K562 (cell line): ENCODE data around the gene PTPN7. TPM values are rescaled to one million over a fixed set of nuclear protein-coding genes. Genes with fewer than 3 reads are reported as not detected.

Experiments
- ATAC-seq: fragments of 200-7000 bp; cut with Tn5 transposase; 3 replicates; pipeline ENCODE4 v1.9.1; 2020; ENCODE audit warnings: moderate library complexity
- BruUV-seq: library from RNA; stranded (reverse); fragments of 400-500 nt; replicated peaks from 2 replicates; lab custom pipeline; 2021; lab: Mats Ljungman, UMichigan
- CTCF ChIA-PET: fragments of 300-600 bp; formaldehyde crosslinking; extraction: SDS; loops from one replicate; lab custom pipeline; 2021; ENCODE audit warnings: low intra/inter-chr PET ratio; lab: Yijun Ruan, JAX
- POLR2A ChIA-PET: fragments of 300-600, 350-650 bp; sonication (Branson Sonifier 250); formaldehyde crosslinking; extraction: SDS; loops from one replicate; lab custom pipeline; 2021; ENCODE audit warnings: antibody characterized with exemption, inconsistent platforms; lab: Yijun Ruan, JAX
- DNase-seq, 4 experiments: peaks; one replicate each; pipeline versions ENCODE4 v3.0.0 to v3.0.0-alpha.2; 2011 to 2018; ENCODE audit warnings: low spot score in 3 of 4, mixed read lengths in 3 of 4; ENCODE audit errors: extremely low read depth in 1 of 4
- FAIRE-seq: peaks from 2 replicates; lab custom pipeline; 2011; peaks lifted over from hg19 to GRCh38; lab: Jason Lieb, UNC
- H2AFZ ChIP-seq: 2 replicates; pipeline ENCODE4 v1.6.0; 2011; ENCODE audit warnings: low read depth, low read length, control low read depth, inconsistent platforms
- H3K27ac ChIP-seq: fragments of 200-600 bp; 3 replicates; pipeline ENCODE4 v1.8.0; 2011; ENCODE audit warnings: low read depth, mild to moderate bottlenecking, control low read depth, inconsistent platforms, low read length, moderate library complexity, mixed read lengths; ENCODE audit errors: extremely low read depth
- H3K27me3 ChIP-seq, 2 experiments: fragments of 300-600 bp in 1 of 2; 2 replicates in 1 of 2; 3 replicates in 1 of 2; pipeline versions ENCODE4 v1.6.0 to v1.8.0; 2011; ENCODE audit warnings: inconsistent platforms in 2 of 2, low read length in 2 of 2, mild to moderate bottlenecking in 1 of 2, mixed read lengths in 1 of 2, moderate library complexity in 1 of 2; ENCODE audit not compliant: control insufficient read depth in 2 of 2, insufficient read depth in 2 of 2
- H3K36me3 ChIP-seq: fragments of 300-600 bp; 3 replicates; pipeline ENCODE4 v1.8.0; 2011; ENCODE audit warnings: mild to moderate bottlenecking, low read length, inconsistent platforms; ENCODE audit not compliant: control insufficient read depth, insufficient read depth
- H3K4me1 ChIP-seq, 2 experiments: fragments of 200-600 bp in 1 of 2; replicated peaks in 1 of 2; 2 replicates in 1 of 2; 3 replicates in 1 of 2; pipeline versions ENCODE4 v1.5.1 to v1.8.0; 2011; ENCODE audit warnings: inconsistent platforms in 2 of 2, low read length in 2 of 2, mild to moderate bottlenecking in 1 of 2, mixed read lengths in 1 of 2, moderate library complexity in 1 of 2; ENCODE audit not compliant: control insufficient read depth in 2 of 2, insufficient read depth in 2 of 2
- H3K4me2 ChIP-seq: 2 replicates; pipeline ENCODE4 v1.6.1; 2011; ENCODE audit warnings: low read length, control low read depth, inconsistent platforms, mixed read lengths; ENCODE audit not compliant: insufficient read depth
- H3K4me3 ChIP-seq: fragments of 200-600 bp; sonication (generic), shearing (Covaris generic); 2 replicates; pipeline ENCODE4 v1.5.1; 2016; ENCODE audit warnings: control low read depth, inconsistent platforms
- H3K79me2 ChIP-seq: fragments of 200-600 bp; 3 replicates; pipeline ENCODE4 v1.8.0; 2011; ENCODE audit warnings: low read length, inconsistent platforms; ENCODE audit not compliant: control insufficient read depth, insufficient read depth
- H3K9ac ChIP-seq, 2 experiments: 2 replicates each; pipeline versions ENCODE4 v1.6.0 to v1.6.1; 2011; ENCODE audit warnings: low read depth in 2 of 2, low read length in 2 of 2, control low read depth in 1 of 2, inconsistent platforms in 1 of 2, mild to moderate bottlenecking in 1 of 2, mixed read lengths in 1 of 2; ENCODE audit not compliant: insufficient read depth in 1 of 2
- H3K9me1 ChIP-seq: one replicate; pipeline ENCODE4 v1.6.0; 2011; ENCODE audit warnings: inconsistent platforms, mild to moderate bottlenecking, low read length, moderate library complexity; ENCODE audit not compliant: control insufficient read depth, insufficient read depth
- H3K9me3 ChIP-seq: replicated peaks from 2 replicates; pipeline ENCODE4 v1.5.1; 2011; ENCODE audit warnings: low read depth, low read length, inconsistent platforms; ENCODE audit not compliant: control insufficient read depth, insufficient read depth
- H4K20me1 ChIP-seq: replicated peaks from 2 replicates; pipeline ENCODE4 v1.6.1; 2011; ENCODE audit warnings: low read length, inconsistent platforms, mixed read lengths; ENCODE audit not compliant: control insufficient read depth, insufficient read depth
- CCAR2 ChIP-seq: fragments of 200-400 bp; formaldehyde crosslinking; IDR thresholded peaks from 2 replicates; pipeline ENCODE4 v1.6.1; 2017; ENCODE audit warnings: mild to moderate bottlenecking, low read depth, low read length
- CEBPG ChIP-seq, 3 experiments: fragments of 200-800 bp in 1 of 3; sonication (Bioruptor generic) in 1 of 3; sonication (generic) in 1 of 3; formaldehyde crosslinking in 1 of 3; IDR thresholded peaks in 2 of 3; conservative IDR thresholded peaks in 1 of 3; 2 replicates each; pipeline versions ENCODE4 v1.6.1 to v1.8.0; 2016 to 2022; ENCODE audit warnings: missing compliant biosample characterization in 2 of 3, missing genetic modification characterization in 2 of 3, mild to moderate bottlenecking in 1 of 3, missing genetic modification reagents in 1 of 3
- ETV6 ChIP-seq, 3 experiments: fragments of 150-350 bp in 1 of 3; sonication (generic) in 1 of 3; formaldehyde crosslinking in 1 of 3; IDR thresholded peaks; 2 replicates each; pipeline versions ENCODE4 v1.6.1 to v1.8.0; 2014 to 2022; ENCODE audit warnings: borderline replicate concordance in 2 of 3, low read depth in 2 of 3, antibody characterized with exemption in 1 of 3, low read length in 1 of 3, mild to moderate bottlenecking in 1 of 3, missing genetic modification reagents in 1 of 3
- HNRNPLL ChIP-seq: fragments of 200-400 bp; formaldehyde crosslinking; IDR thresholded peaks from 2 replicates; pipeline ENCODE4 v1.6.1; 2017; ENCODE audit warnings: low read length, low read depth, mild to moderate bottlenecking; ENCODE audit not compliant: poor library complexity, severe bottlenecking
- POLR2AphosphoS5 ChIP-seq: IDR thresholded peaks from 2 replicates; pipeline ENCODE4 v1.6.1; 2011; ENCODE audit warnings: mild to moderate bottlenecking, low read depth, low read length, moderate library complexity; ENCODE audit not compliant: control insufficient read depth, insufficient read depth
- TRIM28 ChIP-seq: fragments of 450-650 bp; IDR thresholded peaks from 2 replicates; pipeline ENCODE4 v1.6.1; 2017
- ZNF583 ChIP-seq: fragments of 250-450 bp; sonication (Bioruptor Pico); IDR thresholded peaks from 2 replicates; pipeline ENCODE4 v1.4.0; 2020
- WGBS: fragments of 100-300 bp; shearing (Covaris generic); methylation state at CpG from one replicate; pipeline ENCODE4 v1.1.6; 2016; ENCODE audit warnings: low coverage, mixed read lengths; ENCODE audit not compliant: insufficient coverage; ENCODE audit errors: missing lambda C conversion rate; 5-methylcytosine and 5-hydroxymethylcytosine counted together
- in situ Hi-C: fragments of 300-500 bp; cut with MboI; formaldehyde crosslinking; loops from 4 replicates; pipeline ENCODE4 v1.15.0; 2018; ENCODE audit warnings: inconsistent platforms, mixed read lengths
- intact Hi-C: fragments of 100-400 bp; cut with micrococcal nuclease; formaldehyde crosslinking; loops from 2 replicates; pipeline ENCODE4 v1.14.2; 2022
- polyA plus RNA-seq, 8 experiments: library from polyadenylated mRNA; depleted of rRNA in 4 of 8; stranded (reverse) in 5 of 8; unstranded in 3 of 8; fragments of >200 nt; fragmentation: Nextera tagmentation in 2 of 8; fragmentation: Illumina TruSeq in 1 of 8; extraction: Ambion mirVana in 2 of 8; extraction: Trizol in 1 of 8; gene quantifications; 2 replicates each; pipeline versions ENCODE4 v1.2.1 to v1.2.3, GENCODE V29; 2011 to 2014; ENCODE audit warnings: inconsistent platforms in 1 of 8, missing spikeins in 1 of 8
- total RNA-seq, 7 experiments: library from RNA; depleted of rRNA in 6 of 7; stranded (reverse); fragments of >200 nt in 6 of 7; fragmentation: Illumina TruSeq in 2 of 7; extraction: Trizol in 2 of 7; gene quantifications; 2 replicates each; pipeline versions ENCODE4 v1.2.1 to v1.2.3, GENCODE V29; 2011 to 2021; ENCODE audit warnings: low replicate concordance in 1 of 7

PTPN7 gene
- total and polyA plus RNA-seq, 9 of the 15 experiments (the other 6 are each of a cell fraction or from before 2014, with no cell fraction given) = 18.7 to 144 (median 120) TPM

GRCh38 chr1:202154148-202154765 is 6.1 kb downstream of the PTPN7 start (continued):
- TF ChIP-seq CEBPG (CRISPR knock-in tag; IDR thresholded peaks at IDR 0.05) (0 out of 2 replicates have a peak, but pooled peaks have one; percentile 30), CEBPG (tag; conservative IDR thresholded peaks at IDR 0.05 in 1 of 2, IDR thresholded peaks at IDR 0.05 in 1 of 2) (no peak), CCAR2 (no peak), TRIM28 (no peak)

GRCh38 chr1:202153284-202153683 is 7.1 kb downstream of the PTPN7 start:
- Histone ChIP-seq H2AFZ (no peak overlapping the region), H3K79me2 (peaks cover 41% of the 10 kb centered on the region), H3K27ac (no peak overlapping the region), H3K4me3 (no peak overlapping the region), H3K9ac (no peak overlapping the region), H4K20me1 (no peaks in the 10 kb centered on the region), H3K9me1 (no peaks in the 10 kb centered on the region), H3K4me2 (no peak overlapping the region), H3K27me3 (no peaks in the 10 kb centered on the region), H3K9me3 (no peaks in the 10 kb centered on the region), H3K36me3 (peaks cover 97% of the 10 kb centered on the region), H3K4me1 (peaks cover 27 to 46% of the 10 kb centered on the region in 2 experiments)
- ATAC-seq = no peak
- in situ Hi-C loops (no loop called here), intact Hi-C loops (loop anchor here (10.0 kb wide), 1 partner anchor 652 kb away; the partner anchor contains the start of gene KDM5B)
- ChIA-PET CTCF (no interaction called here), POLR2A (interaction anchor here (0.6 to 2.3 kb wide), 5 partner anchors 9 to 242 kb away, joined by 3 to 21 read pairs (median 3); partner anchors contain the start of genes ARL8A and TIMM17A)
- no TSS peak for BruUV-seq
- 96% methylated on average over 4 of the region's 4 CpGs for WGBS
- FAIRE-seq = no peak
- DNase-seq = no peak
- TF ChIP-seq ZNF583 (no peak), HNRNPLL (no peak), ETV6 (IDR thresholded peaks at IDR 0.05; ENCODE audit: borderline replicate concordance in 1 of 2, low read depth in 2 of 2, low read length in 1 of 2) (no peak), ETV6 (CRISPR knock-in tag; IDR thresholded peaks at IDR 0.05; ENCODE audit: borderline replicate concordance) (no peak), POLR2AphosphoS5 (peak; percentile 52; the same call in 1 of the 2 replicates)
